ENCODE measurements around the gene PTPRT. TPM values are rescaled to one million over a fixed set of nuclear protein-coding genes. Genes with fewer than 3 reads are reported as not detected.

The PTPRT gene
- total RNA-seq, 2 donors from 2014 or later = not detected

DNA sequence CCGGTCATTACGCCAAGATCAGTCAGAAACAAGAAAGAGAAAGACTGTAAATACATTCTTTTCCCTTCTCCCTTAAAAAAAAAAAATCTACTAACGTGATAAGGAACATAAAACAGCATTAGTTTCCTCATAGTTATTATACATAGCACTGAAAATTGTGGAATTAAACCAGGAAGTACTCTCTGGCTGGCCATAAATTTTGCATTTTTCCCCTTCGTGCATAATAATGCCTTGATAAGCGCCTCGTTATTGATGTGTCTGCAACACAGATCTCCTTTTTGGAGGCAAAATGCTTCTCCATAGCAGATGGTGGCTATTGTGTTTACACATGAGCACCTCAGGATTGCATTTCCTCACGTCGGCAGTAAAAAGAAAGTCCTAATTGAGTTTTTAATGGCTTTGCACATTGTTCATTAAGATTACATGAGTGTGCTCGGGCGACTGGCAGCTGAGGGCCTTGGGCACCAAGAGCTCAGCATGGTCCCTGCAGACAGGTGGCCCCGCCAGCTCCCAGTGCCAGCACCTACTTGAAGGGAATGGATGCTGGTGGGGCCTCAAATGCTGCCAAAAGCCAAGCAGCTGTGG is 394.5 kb downstream of the PTPRT start:
- Histone ChIP-seq H3K9me3 (no peaks in the 10 kb centered on the region), H3K36me3 (no peaks in the 10 kb centered on the region), H3K4me3 (no peak overlapping the region), H3K27me3 (replicated peaks; ENCODE audit: insufficient read depth) (no peaks in the 10 kb centered on the region), H3K27ac (no peak overlapping the region), H3K4me1 (ENCODE audit: control insufficient read depth in 1 of 2, low read depth in 2 of 2) (no peaks in the 10 kb centered on the region)
- TF ChIP-seq, protein P1, sequence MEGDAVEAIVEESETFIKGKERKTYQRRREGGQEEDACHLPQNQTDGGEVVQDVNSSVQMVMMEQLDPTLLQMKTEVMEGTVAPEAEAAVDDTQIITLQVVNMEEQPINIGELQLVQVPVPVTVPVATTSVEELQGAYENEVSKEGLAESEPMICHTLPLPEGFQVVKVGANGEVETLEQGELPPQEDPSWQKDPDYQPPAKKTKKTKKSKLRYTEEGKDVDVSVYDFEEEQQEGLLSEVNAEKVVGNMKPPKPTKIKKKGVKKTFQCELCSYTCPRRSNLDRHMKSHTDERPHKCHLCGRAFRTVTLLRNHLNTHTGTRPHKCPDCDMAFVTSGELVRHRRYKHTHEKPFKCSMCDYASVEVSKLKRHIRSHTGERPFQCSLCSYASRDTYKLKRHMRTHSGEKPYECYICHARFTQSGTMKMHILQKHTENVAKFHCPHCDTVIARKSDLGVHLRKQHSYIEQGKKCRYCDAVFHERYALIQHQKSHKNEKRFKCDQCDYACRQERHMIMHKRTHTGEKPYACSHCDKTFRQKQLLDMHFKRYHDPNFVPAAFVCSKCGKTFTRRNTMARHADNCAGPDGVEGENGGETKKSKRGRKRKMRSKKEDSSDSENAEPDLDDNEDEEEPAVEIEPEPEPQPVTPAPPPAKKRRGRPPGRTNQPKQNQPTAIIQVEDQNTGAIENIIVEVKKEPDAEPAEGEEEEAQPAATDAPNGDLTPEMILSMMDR (IDR thresholded peaks at IDR 0.05) = no peak
- ATAC-seq (ENCODE audit: insufficient number of reproducible peaks, low FRiP score, low read depth) = no peak
- no peak for DNase-seq (ENCODE audit: low spot score)

DNA sequence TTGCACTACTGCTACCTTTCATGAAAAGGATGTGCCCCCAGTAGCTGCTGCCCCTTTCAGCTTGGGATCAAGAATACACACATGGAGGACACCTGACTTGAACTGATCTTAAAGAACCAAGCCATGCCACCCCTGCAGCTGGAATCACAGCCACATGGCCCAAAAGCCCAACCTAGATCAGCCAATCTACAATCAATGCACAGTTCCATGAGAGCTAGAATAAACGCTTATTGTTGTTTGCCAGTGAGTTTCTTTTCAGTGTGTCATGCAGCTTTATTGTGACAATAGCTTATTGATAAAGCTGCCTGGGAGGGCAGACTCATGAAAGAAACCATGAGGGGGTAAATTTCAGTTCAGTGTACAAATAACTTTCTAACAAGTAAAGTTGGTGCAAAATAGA is 397.7 kb downstream of the PTPRT start:
- DNase-seq (ENCODE audit: low spot score) (no peak), ATAC-seq (ENCODE audit: insufficient number of reproducible peaks, low FRiP score, low read depth) (no peak)
- no peaks in the 10 kb centered on the region for H3K27me3 ChIP-seq (replicated peaks; ENCODE audit: insufficient read depth)
- TF ChIP-seq, protein P1 (IDR thresholded peaks at IDR 0.05) = no peak
- no peaks in the 10 kb centered on the region for H3K36me3 ChIP-seq
- no peak overlapping the region for H3K27ac ChIP-seq
- H3K9me3 ChIP-seq = no peaks in the 10 kb centered on the region
- no peak overlapping the region for H3K4me3 ChIP-seq
- no peaks in the 10 kb centered on the region for H3K4me1 ChIP-seq (ENCODE audit: control insufficient read depth in 1 of 2, low read depth in 2 of 2)

DNA sequence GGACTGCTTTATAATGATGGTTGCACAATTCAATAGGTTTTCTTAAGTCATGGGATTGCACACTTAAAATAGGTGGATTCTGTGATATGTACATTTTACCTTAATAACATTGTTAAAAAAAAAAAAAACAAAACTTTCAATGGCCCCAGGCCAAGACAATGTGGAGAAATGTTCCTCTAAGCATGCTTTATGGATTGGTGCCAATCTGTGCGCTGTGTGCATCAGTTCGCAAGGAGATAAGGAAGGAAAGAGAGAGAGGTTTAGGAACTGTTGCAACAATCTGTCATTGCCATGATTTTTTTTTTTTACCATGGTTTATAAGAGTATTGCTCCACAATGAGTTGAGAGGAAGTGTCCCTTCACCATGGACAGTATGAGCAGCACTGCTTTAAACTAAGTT is 399.6 kb downstream of the PTPRT start:
- TF ChIP-seq, protein P1 (IDR thresholded peaks at IDR 0.05) = no peak
- Histone ChIP-seq H3K4me3 (no peak overlapping the region), H3K4me1 (ENCODE audit: control insufficient read depth in 1 of 2, low read depth in 2 of 2) (no peaks in the 10 kb centered on the region), H3K36me3 (no peaks in the 10 kb centered on the region), H3K27ac (no peak overlapping the region), H3K9me3 (no peaks in the 10 kb centered on the region), H3K27me3 (replicated peaks; ENCODE audit: insufficient read depth) (no peaks in the 10 kb centered on the region)
- no peak for ATAC-seq (ENCODE audit: insufficient number of reproducible peaks, low FRiP score, low read depth)
- DNase-seq (ENCODE audit: low spot score) = no peak

DNA sequence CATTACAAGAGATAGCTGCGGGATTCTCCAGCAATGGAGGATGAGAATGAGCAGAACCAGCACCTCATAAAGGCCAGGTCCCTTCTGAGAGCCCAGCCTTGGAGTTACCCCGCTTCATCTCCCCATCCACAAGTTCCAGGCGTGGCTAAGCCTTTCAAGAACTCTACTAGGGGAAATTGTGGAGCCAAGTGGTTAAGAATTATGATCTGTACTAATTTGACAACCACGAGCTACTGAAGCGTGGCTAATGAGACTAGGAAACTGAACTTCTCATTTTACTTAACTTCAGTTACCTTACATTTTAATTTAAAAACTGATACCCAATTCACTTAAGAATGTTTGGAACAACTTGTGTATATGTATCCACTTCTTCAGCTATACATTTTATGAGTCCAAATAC is 401.0 kb downstream of the PTPRT start:
- Histone ChIP-seq H3K27me3 (replicated peaks; ENCODE audit: insufficient read depth) (no peaks in the 10 kb centered on the region), H3K4me3 (no peak overlapping the region), H3K9me3 (no peaks in the 10 kb centered on the region), H3K27ac (no peak overlapping the region), H3K36me3 (no peaks in the 10 kb centered on the region), H3K4me1 (ENCODE audit: control insufficient read depth in 1 of 2, low read depth in 2 of 2) (no peaks in the 10 kb centered on the region)
- TF ChIP-seq, protein P1 (IDR thresholded peaks at IDR 0.05) = no peak
- DNase-seq (ENCODE audit: low spot score) = no peak
- ATAC-seq (ENCODE audit: insufficient number of reproducible peaks, low FRiP score, low read depth) = no peak

DNA sequence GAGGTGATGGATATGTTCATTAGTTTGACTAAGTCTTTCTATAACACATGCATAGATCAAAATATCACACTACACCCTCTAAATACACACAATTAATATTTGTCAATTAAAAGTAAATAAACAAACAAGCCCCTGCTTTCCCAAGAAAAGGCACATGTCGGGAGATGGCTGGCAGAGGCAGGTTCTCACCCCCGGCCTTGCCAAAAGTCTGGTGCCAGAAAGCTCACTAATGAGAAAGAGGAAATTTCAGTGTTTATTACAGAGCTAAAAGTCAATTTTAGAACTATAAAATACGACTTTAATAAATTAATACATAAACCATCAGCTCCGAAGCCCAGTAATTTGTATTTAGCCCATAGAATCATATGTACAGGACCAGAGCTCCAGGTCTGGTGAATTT is 404.7 kb downstream of the PTPRT start:
- Histone ChIP-seq H3K27ac (no peak overlapping the region), H3K4me3 (no peak overlapping the region), H3K36me3 (no peaks in the 10 kb centered on the region), H3K27me3 (replicated peaks; ENCODE audit: insufficient read depth) (no peaks in the 10 kb centered on the region), H3K9me3 (no peaks in the 10 kb centered on the region), H3K4me1 (ENCODE audit: control insufficient read depth in 1 of 2, low read depth in 2 of 2) (no peaks in the 10 kb centered on the region)
- TF ChIP-seq, protein P1 (IDR thresholded peaks at IDR 0.05) = no peak
- ATAC-seq (ENCODE audit: insufficient number of reproducible peaks, low FRiP score, low read depth) (no peak), DNase-seq (ENCODE audit: low spot score) (no peak)
